H9 (cell line): ENCODE data around the gene RPS23. TPM values are rescaled to one million over a fixed set of nuclear protein-coding genes. Genes with fewer than 3 reads are reported as not detected.

Source experiments
- DNase-seq: peaks from one replicate; pipeline ENCODE4 v3.0.0-alpha.2; 2017
- H2AFZ ChIP-seq: one replicate; pipeline ENCODE4 v1.6.1; 2013; ENCODE audit warnings: mild to moderate bottlenecking, low read length, control low read depth, moderate library complexity
- H2AK5ac ChIP-seq: 2 replicates; pipeline ENCODE4 v1.6.1; 2013; ENCODE audit warnings: low read length, control low read depth, mixed read lengths; ENCODE audit not compliant: insufficient read length
- H2BK120ac ChIP-seq: one replicate; pipeline ENCODE4 v1.6.1; 2013; ENCODE audit warnings: low read depth, mild to moderate bottlenecking, low read length, control low read depth, inconsistent platforms; ENCODE audit not compliant: poor library complexity, severe bottlenecking
- H2BK12ac ChIP-seq: 2 replicates; pipeline ENCODE4 v1.6.1; 2013; ENCODE audit warnings: low read length, control low read depth, mixed read lengths, low read depth; ENCODE audit not compliant: insufficient read length
- H2BK15ac ChIP-seq: 2 replicates; pipeline ENCODE4 v1.6.1; 2013; ENCODE audit warnings: low read depth, low read length, control low read depth
- H2BK20ac ChIP-seq: one replicate; pipeline ENCODE4 v1.6.1; 2013; ENCODE audit warnings: low read depth, mild to moderate bottlenecking, low read length, control low read depth, inconsistent platforms; ENCODE audit not compliant: poor library complexity, severe bottlenecking
- H2BK5ac ChIP-seq: 2 replicates; pipeline ENCODE4 v1.6.1; 2013; ENCODE audit warnings: low read length, control low read depth, mixed read lengths; ENCODE audit not compliant: insufficient read length
- H3K14ac ChIP-seq: 2 replicates; pipeline ENCODE4 v1.6.1; 2013; ENCODE audit warnings: low read length, control low read depth; ENCODE audit not compliant: insufficient read depth
- H3K18ac ChIP-seq: 2 replicates; pipeline ENCODE4 v1.6.1; 2013; ENCODE audit warnings: low read depth, mild to moderate bottlenecking, mixed read lengths, low read length, control low read depth; ENCODE audit not compliant: insufficient read length
- H3K23ac ChIP-seq: 2 replicates; pipeline ENCODE4 v1.6.1; 2013; ENCODE audit warnings: low read length, control low read depth, mixed read lengths, low read depth; ENCODE audit not compliant: insufficient read length
- H3K23me2 ChIP-seq: 2 replicates; pipeline ENCODE4 v1.6.1; 2013; ENCODE audit warnings: low read depth, mild to moderate bottlenecking, mixed read lengths, low read length, control low read depth; ENCODE audit not compliant: insufficient read length, poor library complexity, severe bottlenecking
- H3K27ac ChIP-seq: 2 replicates; pipeline ENCODE4 v1.5.1; 2013; ENCODE audit warnings: low read length, control low read depth, mixed read lengths, low read depth; ENCODE audit not compliant: insufficient read length
- H3K27me3 ChIP-seq: 2 replicates; pipeline ENCODE4 v1.6.1; 2013; ENCODE audit warnings: low read length, control low read depth, inconsistent platforms; ENCODE audit not compliant: insufficient read depth
- H3K4ac ChIP-seq: 2 replicates; pipeline ENCODE4 v1.6.1; 2013; ENCODE audit warnings: low read depth, mild to moderate bottlenecking, control low read depth, inconsistent platforms, low read length, moderate library complexity
- H3K4me1 ChIP-seq: 2 replicates; pipeline ENCODE4 v1.6.1; 2013; ENCODE audit warnings: low read length, control low read depth, inconsistent platforms; ENCODE audit not compliant: insufficient read depth
- H3K4me2 ChIP-seq: 2 replicates; pipeline ENCODE4 v1.6.1; 2013; ENCODE audit warnings: low read length, control low read depth, mixed read lengths; ENCODE audit not compliant: insufficient read length, insufficient read depth
- H3K56ac ChIP-seq: 2 replicates; pipeline ENCODE4 v1.6.1; 2013; ENCODE audit warnings: low read depth, mild to moderate bottlenecking, mixed read lengths, low read length, control low read depth; ENCODE audit not compliant: insufficient read length
- H3K79me1 ChIP-seq: 2 replicates; pipeline ENCODE4 v1.6.1; 2013; ENCODE audit warnings: low read depth, mild to moderate bottlenecking, moderate library complexity, low read length, control low read depth, inconsistent platforms; ENCODE audit not compliant: insufficient read depth, poor library complexity, severe bottlenecking
- H3K79me2 ChIP-seq: 2 replicates; pipeline ENCODE4 v1.6.1; 2013; ENCODE audit warnings: low read length, control low read depth, inconsistent platforms; ENCODE audit not compliant: insufficient read depth
- H3K9ac ChIP-seq: 2 replicates; pipeline ENCODE4 v1.6.1; 2013; ENCODE audit warnings: low read length, control low read depth, mixed read lengths; ENCODE audit not compliant: insufficient read length; ENCODE audit errors: extremely low read depth
- H3K9me3 ChIP-seq: one replicate; pipeline ENCODE4 v1.6.1; 2013; ENCODE audit warnings: low read depth, low read length, inconsistent platforms; ENCODE audit not compliant: control insufficient read depth
- H3T11ph ChIP-seq: one replicate; pipeline ENCODE4 v1.6.1; 2013; ENCODE audit warnings: mild to moderate bottlenecking, low read length, control low read depth, inconsistent platforms
- H4K20me1 ChIP-seq: one replicate; pipeline ENCODE4 v1.6.1; 2013; ENCODE audit not compliant: control insufficient read depth, insufficient read length, insufficient read depth
- H4K5ac ChIP-seq: 2 replicates; pipeline ENCODE4 v1.6.1; 2013; ENCODE audit warnings: low read depth, mild to moderate bottlenecking, mixed read lengths, low read length, control low read depth; ENCODE audit not compliant: insufficient read length
- H4K8ac ChIP-seq: replicated peaks from 2 replicates; pipeline ENCODE4 v1.6.1; 2013; ENCODE audit warnings: low read length, control low read depth, mixed read lengths, low read depth; ENCODE audit not compliant: insufficient read length
- H4K91ac ChIP-seq: 2 replicates; pipeline ENCODE4 v1.6.1; 2013; ENCODE audit warnings: low read depth, mild to moderate bottlenecking, moderate library complexity, mixed read lengths, low read length, control low read depth; ENCODE audit not compliant: insufficient read length
- H3K27ac Mint-ChIP-seq, 3 experiments: 2 replicates in 2 of 3; 3 replicates in 1 of 3; pipeline ENCODE4 v1.8.0; 2020 to 2021; ENCODE audit warnings: mixed read lengths in 3 of 3, mild to moderate bottlenecking in 1 of 3, moderate library complexity in 1 of 3
- H3K27me3 Mint-ChIP-seq: 2 replicates; pipeline ENCODE4 v1.8.0; 2021; ENCODE audit warnings: low read depth, mild to moderate bottlenecking, moderate library complexity, mixed read lengths
- H3K36me3 Mint-ChIP-seq, 3 experiments: 2 replicates in 2 of 3; 3 replicates in 1 of 3; pipeline ENCODE4 v1.8.0; 2020 to 2021; ENCODE audit warnings: low read depth in 3 of 3, mixed read lengths in 3 of 3; ENCODE audit not compliant: insufficient read depth in 1 of 3
- H3K4me1 Mint-ChIP-seq, 2 experiments: 2 replicates each; pipeline ENCODE4 v1.8.0; 2020; ENCODE audit warnings: mixed read lengths in 2 of 2
- H3K4me3 Mint-ChIP-seq, 2 experiments: 2 replicates in 1 of 2; 3 replicates in 1 of 2; pipeline ENCODE4 v1.8.0; 2020 to 2021; ENCODE audit warnings: mild to moderate bottlenecking in 2 of 2, mixed read lengths in 2 of 2, moderate library complexity in 1 of 2
- H3K9me3 Mint-ChIP-seq, 2 experiments: 2 replicates in 1 of 2; 3 replicates in 1 of 2; pipeline ENCODE4 v1.8.0; 2020; ENCODE audit warnings: mild to moderate bottlenecking in 2 of 2, mixed read lengths in 2 of 2, moderate library complexity in 1 of 2
- CTCF ChIP-seq: fragments of 200-600 bp; sonication (generic); conservative IDR thresholded peaks from 3 replicates; pipeline ENCODE4 v1.8.0; 2021; ENCODE audit warnings: antibody characterized with exemption, mild to moderate bottlenecking
- WGBS: extraction: QIAGEN DNeasy Blood & Tissue Kit; methylation state at CpG from one replicate; pipeline ENCODE4 v1.1.7; 2013; ENCODE audit warnings: missing lambda C conversion rate, low lambda C conversion rate, mixed read lengths; ENCODE audit not compliant: insufficient read length; ENCODE audit errors: extremely low coverage; 5-methylcytosine and 5-hydroxymethylcytosine counted together
- total RNA-seq: library from RNA; stranded (reverse); gene quantifications from 2 replicates; pipeline ENCODE4 v1.2.1, GENCODE V29; 2021

The RPS23 gene
- total RNA-seq, 1 experiment from 2014 or later = 2,916 TPM

- H3K4me1 Mint-ChIP-seq = peaks cover 36 to 42% of the 10 kb centered on the region in 2 experiments
- no peak overlapping the region for H3K9ac ChIP-seq
- H3K23me2 ChIP-seq = no peaks in the 10 kb centered on the region
These were observed 9.5 kb upstream of the RPS23 start for GRCh38 chr5:82287625-82288024.

More at GRCh38 chr5:82287625-82288024, 9.5 kb upstream of the RPS23 start:
- H3K27ac ChIP-seq = no peak overlapping the region
- Mint-ChIP-seq H3K4me3 (no peak overlapping the region), H3K27me3 (peaks cover 2% of the 10 kb centered on the region; the same call in 1 of the 2 replicates), H3K9me3 (no peaks in the 10 kb centered on the region), H3K27ac (no peak overlapping the region), H3K36me3 (no peaks in the 10 kb centered on the region)
- H3K4ac ChIP-seq = no peak overlapping the region
- no peak overlapping the region for H2AFZ ChIP-seq
- H3K23ac ChIP-seq = no peak overlapping the region
- H3K79me1 ChIP-seq = no peaks in the 10 kb centered on the region
- no peak for TF ChIP-seq CTCF
- H3K9me3 ChIP-seq = no peaks in the 10 kb centered on the region
- H2AK5ac ChIP-seq = no peak overlapping the region
- H2BK20ac ChIP-seq = no peak overlapping the region
- H4K8ac ChIP-seq = no peak overlapping the region
- no CpG with 5 or more reads among the region's 3 CpGs for WGBS
- H3T11ph ChIP-seq = no peak overlapping the region
- no peak overlapping the region for H2BK12ac ChIP-seq
- no peak overlapping the region for H3K4me2 ChIP-seq
- no peaks in the 10 kb centered on the region for H3K79me2 ChIP-seq
- no peak overlapping the region for H4K91ac ChIP-seq
- no peaks in the 10 kb centered on the region; the same call in 1 of the 2 replicates for H3K27me3 ChIP-seq
- H3K14ac ChIP-seq = no peak overlapping the region
- 0 out of 2 replicates have a peak, but pooled peaks cover under 1% of the 10 kb centered on the region for H3K4me1 ChIP-seq
- H2BK15ac ChIP-seq = no peak overlapping the region
- H2BK5ac ChIP-seq = no peak overlapping the region
- no peak overlapping the region for H3K18ac ChIP-seq
- peak overlapping the region; percentile 19 for H2BK120ac ChIP-seq
- no peak overlapping the region for H3K56ac ChIP-seq
- H4K5ac ChIP-seq = no peak overlapping the region
- no peak for DNase-seq
- no peaks in the 10 kb centered on the region for H4K20me1 ChIP-seq
